GM18499 (cell line): Measurements from ENCODE around the gene PGC.

Experiments used
- ATAC-seq: cut with Tn5 transposase; IDR thresholded peaks from one replicate; pipeline ENCODE4 v1.9.1; 2021; ENCODE audit warnings: moderate number of reproducible peaks; ENCODE audit not compliant: insufficient read depth, unreplicated experiment

Gene PGC

GRCh38 chr6:41750374-41750773, 3.2 kb upstream of the PGC start:
- ATAC-seq, result no peak

GRCh38 chr6:41748542-41748941, 1.3 kb upstream of the PGC start:
- ATAC-seq, result no peak

GRCh38 chr6:41748102-41748477, 893 bp upstream of the PGC start:
- no peak for ATAC-seq

GRCh38 chr6:41746107-41746506, 1.1 kb downstream of the PGC start:
- no peak for ATAC-seq

GRCh38 chr6:41744236-41744787, 2.9 kb downstream of the PGC start:
- ATAC-seq, result no peak

GRCh38 chr6:41743406-41744235, 3.6 kb downstream of the PGC start:
- no peak for ATAC-seq

GRCh38 chr6:41741625-41742490, 5.3 kb downstream of the PGC start:
- no peak for ATAC-seq

GRCh38 chr6:41740366-41741162, 6.6 kb downstream of the PGC start:
- ATAC-seq, result no peak

GRCh38 chr6:41739041-41739440, 8.2 kb downstream of the PGC start:
- ATAC-seq, result no peak

GRCh38 chr6:41737591-41738130, 9.5 kb downstream of the PGC start:
- ATAC-seq, result no peak

- no peak for ATAC-seq
Measured at GRCh38 chr6:41736800-41737555, 10.2 kb downstream of the PGC start.

- ATAC-seq, result no peak
Measured at GRCh38 chr6:41736186-41736733, 10.9 kb downstream of the PGC start.

- ATAC-seq, result no peak
Measured at GRCh38 chr6:41735427-41736185, 11.6 kb downstream of the PGC start, which contains the start of gene TFEB. TSS of gene TFEB (minus strand) at chr6:41735608. CDS start at chr6:41691213, 44,395 bp downstream.

- no peak for ATAC-seq
Measured at GRCh38 chr6:41734666-41735426, 12.4 kb downstream of the PGC start.

GRCh38 chr6:41733707-41734665, 13.2 kb downstream of the PGC start:
- no peak for ATAC-seq

- ATAC-seq, result no peak
Measured at GRCh38 chr6:41733360-41733706, 13.9 kb downstream of the PGC start.
